WTC11 (cell line): ENCODE data around the gene MOXD1. TPM values are rescaled to one million over a fixed set of nuclear protein-coding genes. Genes with fewer than 3 reads are reported as not detected.

Experiments used
- ATAC-seq: fragments of 200-7000 bp; cut with Tn5 transposase; 2 replicates; pipeline ENCODE4 v1.10.0; 2021; ENCODE audit warnings: mild to moderate bottlenecking, moderate library complexity
- CTCF ChIA-PET: fragments of 300-600 bp; sonication (Branson Sonifier 250); formaldehyde crosslinking; loops from one replicate; lab custom pipeline; 2021; ENCODE audit warnings: antibody characterized with exemption; lab: Charles Lee
- POLR2A ChIA-PET: fragments of 350-600 bp; sonication (Branson Sonifier 250); formaldehyde crosslinking; loops from one replicate; lab custom pipeline; 2021; ENCODE audit warnings: antibody characterized with exemption; lab: Charles Lee
- DNase-seq: peaks from one replicate; pipeline ENCODE4 v3.0.0; 2021; ENCODE audit warnings: low spot score
- H3K27ac Mint-ChIP-seq: 2 replicates; pipeline ENCODE4 v1.8.0; 2021; ENCODE audit warnings: mixed read lengths
- H3K27me3 Mint-ChIP-seq: 2 replicates; pipeline ENCODE4 v1.8.0; 2021; ENCODE audit warnings: low read depth, mild to moderate bottlenecking, moderate library complexity, mixed read lengths
- H3K36me3 Mint-ChIP-seq: 2 replicates; pipeline ENCODE4 v1.8.0; 2021; ENCODE audit warnings: mixed read lengths
- H3K4me1 Mint-ChIP-seq: 2 replicates; pipeline ENCODE4 v1.8.0; 2022; ENCODE audit warnings: mixed read lengths
- H3K4me3 Mint-ChIP-seq: 2 replicates; pipeline ENCODE4 v1.8.0; 2021; ENCODE audit warnings: mild to moderate bottlenecking, moderate library complexity, mixed read lengths
- H3K9me3 Mint-ChIP-seq: 2 replicates; pipeline ENCODE4 v1.8.0; 2021; ENCODE audit warnings: mixed read lengths
- CBFB ChIP-seq: sonication (generic); formaldehyde crosslinking; IDR thresholded peaks from 2 replicates; pipeline ENCODE4 v1.8.1; 2022; ENCODE audit warnings: mild to moderate bottlenecking, low read depth, missing genetic modification reagents
- CREM ChIP-seq: sonication (generic); formaldehyde crosslinking; IDR thresholded peaks from 2 replicates; pipeline ENCODE4 v1.8.1; 2022; ENCODE audit warnings: mild to moderate bottlenecking, missing genetic modification reagents, moderate library complexity
- ETV6 ChIP-seq: sonication (generic); formaldehyde crosslinking; IDR thresholded peaks from 2 replicates; pipeline ENCODE4 v1.8.1; 2022; ENCODE audit warnings: mild to moderate bottlenecking, missing genetic modification reagents
- FOXJ3 ChIP-seq: sonication (generic); formaldehyde crosslinking; IDR thresholded peaks from 2 replicates; pipeline ENCODE4 v1.9.0; 2021; ENCODE audit warnings: missing genetic modification reagents, mild to moderate bottlenecking, borderline replicate concordance
- FOXP4 ChIP-seq: sonication (generic); formaldehyde crosslinking; IDR thresholded peaks from 2 replicates; pipeline ENCODE4 v1.8.0; 2022; ENCODE audit warnings: mild to moderate bottlenecking, missing genetic modification reagents
- GABPB1 ChIP-seq: sonication (generic); formaldehyde crosslinking; IDR thresholded peaks from 2 replicates; pipeline ENCODE4 v1.8.1; 2023; ENCODE audit warnings: mild to moderate bottlenecking, missing genetic modification reagents
- JAZF1 ChIP-seq: fragments of 250-450 bp; sonication (Bioruptor Pico); IDR thresholded peaks from 2 replicates; pipeline ENCODE4 v1.9.0; 2021; ENCODE audit warnings: moderate library complexity, mild to moderate bottlenecking, inconsistent platforms
- NR2C2 ChIP-seq: sonication (generic); formaldehyde crosslinking; IDR thresholded peaks from 2 replicates; pipeline ENCODE4 v1.8.0; 2022; ENCODE audit warnings: mild to moderate bottlenecking, missing genetic modification reagents
- TEAD4 ChIP-seq: sonication (generic); formaldehyde crosslinking; IDR thresholded peaks from 2 replicates; pipeline ENCODE4 v1.8.0; 2022; ENCODE audit warnings: mild to moderate bottlenecking, missing genetic modification reagents
- TP53 ChIP-seq: sonication (generic); formaldehyde crosslinking; IDR thresholded peaks from 2 replicates; pipeline ENCODE4 v1.8.1; 2023; ENCODE audit warnings: mild to moderate bottlenecking, missing genetic modification reagents
- ZMAT4 ChIP-seq: fragments of 250-450 bp; sonication (Bioruptor Pico); IDR thresholded peaks from 2 replicates; pipeline ENCODE4 v1.9.0; 2021; ENCODE audit warnings: mild to moderate bottlenecking
- ZNF219 ChIP-seq: sonication (generic); formaldehyde crosslinking; IDR thresholded peaks from 2 replicates; pipeline ENCODE4 v1.8.0; 2023; ENCODE audit warnings: missing genetic modification reagents, mild to moderate bottlenecking, borderline replicate concordance
- ZNF232 ChIP-seq: sonication (generic); formaldehyde crosslinking; IDR thresholded peaks from 2 replicates; pipeline ENCODE4 v1.8.0; 2022; ENCODE audit warnings: mild to moderate bottlenecking, missing genetic modification reagents
- ZNF532 ChIP-seq: fragments of 250-450 bp; sonication (Bioruptor Pico); IDR thresholded peaks from 2 replicates; pipeline ENCODE4 v1.9.0; 2021; ENCODE audit warnings: mild to moderate bottlenecking, borderline replicate concordance
- total RNA-seq: library from RNA; stranded (reverse); gene quantifications from 3 replicates; pipeline ENCODE4 v1.2.3, GENCODE V29; 2021
- TF ChIP-seq, protein P1 (sequence below): sonication (generic); formaldehyde crosslinking; IDR thresholded peaks from 2 replicates; pipeline ENCODE4 v1.8.0; 2023; ENCODE audit warnings: mild to moderate bottlenecking, missing genetic modification reagents
- TF ChIP-seq, protein P2 (sequence below): sonication (generic); formaldehyde crosslinking; IDR thresholded peaks from 2 replicates; pipeline ENCODE4 v1.8.1; 2023; ENCODE audit warnings: mild to moderate bottlenecking, missing genetic modification reagents, moderate library complexity
- TF ChIP-seq, protein P3 (sequence below): sonication (generic); formaldehyde crosslinking; IDR thresholded peaks from 2 replicates; pipeline ENCODE4 v1.8.1; 2023; ENCODE audit warnings: mild to moderate bottlenecking, missing genetic modification reagents, borderline replicate concordance
- TF ChIP-seq, protein P4 (sequence below): sonication (generic); formaldehyde crosslinking; IDR thresholded peaks from 2 replicates; pipeline ENCODE4 v1.8.0; 2022; ENCODE audit warnings: mild to moderate bottlenecking, missing genetic modification reagents

MOXD1 gene
- total RNA-seq, 1 experiment from 2014 or later: 1.7 TPM

GRCh38 chr6:132380358-132381029 is 20.8 kb downstream of the MOXD1 start (continued):
- TF ChIP-seq, protein P1, sequence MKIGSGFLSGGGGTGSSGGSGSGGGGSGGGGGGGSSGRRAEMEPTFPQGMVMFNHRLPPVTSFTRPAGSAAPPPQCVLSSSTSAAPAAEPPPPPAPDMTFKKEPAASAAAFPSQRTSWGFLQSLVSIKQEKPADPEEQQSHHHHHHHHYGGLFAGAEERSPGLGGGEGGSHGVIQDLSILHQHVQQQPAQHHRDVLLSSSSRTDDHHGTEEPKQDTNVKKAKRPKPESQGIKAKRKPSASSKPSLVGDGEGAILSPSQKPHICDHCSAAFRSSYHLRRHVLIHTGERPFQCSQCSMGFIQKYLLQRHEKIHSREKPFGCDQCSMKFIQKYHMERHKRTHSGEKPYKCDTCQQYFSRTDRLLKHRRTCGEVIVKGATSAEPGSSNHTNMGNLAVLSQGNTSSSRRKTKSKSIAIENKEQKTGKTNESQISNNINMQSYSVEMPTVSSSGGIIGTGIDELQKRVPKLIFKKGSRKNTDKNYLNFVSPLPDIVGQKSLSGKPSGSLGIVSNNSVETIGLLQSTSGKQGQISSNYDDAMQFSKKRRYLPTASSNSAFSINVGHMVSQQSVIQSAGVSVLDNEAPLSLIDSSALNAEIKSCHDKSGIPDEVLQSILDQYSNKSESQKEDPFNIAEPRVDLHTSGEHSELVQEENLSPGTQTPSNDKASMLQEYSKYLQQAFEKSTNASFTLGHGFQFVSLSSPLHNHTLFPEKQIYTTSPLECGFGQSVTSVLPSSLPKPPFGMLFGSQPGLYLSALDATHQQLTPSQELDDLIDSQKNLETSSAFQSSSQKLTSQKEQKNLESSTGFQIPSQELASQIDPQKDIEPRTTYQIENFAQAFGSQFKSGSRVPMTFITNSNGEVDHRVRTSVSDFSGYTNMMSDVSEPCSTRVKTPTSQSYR: no peak
- no peak for TF ChIP-seq FOXP4 (CRISPR knock-in tag)

GRCh38 chr6:132369526-132369925 is 31.7 kb downstream of the MOXD1 start:
- no peak for ATAC-seq
- Mint-ChIP-seq H3K27me3 (no peaks in the 10 kb centered on the region), H3K4me1 (0 out of 2 replicates have a peak, but pooled peaks cover 2% of the 10 kb centered on the region), H3K36me3 (no peaks in the 10 kb centered on the region), H3K27ac (no peak overlapping the region), H3K4me3 (no peak overlapping the region), H3K9me3 (no peaks in the 10 kb centered on the region)
- CTCF ChIA-PET: no interaction called here
- POLR2A ChIA-PET: no interaction called here
- DNase-seq: no peak
- no peak for TF ChIP-seq CREM (CRISPR knock-in tag)
- TF ChIP-seq NR2C2 (CRISPR knock-in tag): no peak
- no peak for TF ChIP-seq JAZF1 (CRISPR knock-in tag)
- TF ChIP-seq, protein P2, sequence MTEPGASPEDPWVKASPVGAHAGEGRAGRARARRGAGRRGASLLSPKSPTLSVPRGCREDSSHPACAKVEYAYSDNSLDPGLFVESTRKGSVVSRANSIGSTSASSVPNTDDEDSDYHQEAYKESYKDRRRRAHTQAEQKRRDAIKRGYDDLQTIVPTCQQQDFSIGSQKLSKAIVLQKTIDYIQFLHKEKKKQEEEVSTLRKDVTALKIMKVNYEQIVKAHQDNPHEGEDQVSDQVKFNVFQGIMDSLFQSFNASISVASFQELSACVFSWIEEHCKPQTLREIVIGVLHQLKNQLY (CRISPR knock-in tag): no peak
- no peak for TF ChIP-seq ZNF219 (CRISPR knock-in tag)
- no peak for TF ChIP-seq ZNF232
- TF ChIP-seq, protein P3, sequence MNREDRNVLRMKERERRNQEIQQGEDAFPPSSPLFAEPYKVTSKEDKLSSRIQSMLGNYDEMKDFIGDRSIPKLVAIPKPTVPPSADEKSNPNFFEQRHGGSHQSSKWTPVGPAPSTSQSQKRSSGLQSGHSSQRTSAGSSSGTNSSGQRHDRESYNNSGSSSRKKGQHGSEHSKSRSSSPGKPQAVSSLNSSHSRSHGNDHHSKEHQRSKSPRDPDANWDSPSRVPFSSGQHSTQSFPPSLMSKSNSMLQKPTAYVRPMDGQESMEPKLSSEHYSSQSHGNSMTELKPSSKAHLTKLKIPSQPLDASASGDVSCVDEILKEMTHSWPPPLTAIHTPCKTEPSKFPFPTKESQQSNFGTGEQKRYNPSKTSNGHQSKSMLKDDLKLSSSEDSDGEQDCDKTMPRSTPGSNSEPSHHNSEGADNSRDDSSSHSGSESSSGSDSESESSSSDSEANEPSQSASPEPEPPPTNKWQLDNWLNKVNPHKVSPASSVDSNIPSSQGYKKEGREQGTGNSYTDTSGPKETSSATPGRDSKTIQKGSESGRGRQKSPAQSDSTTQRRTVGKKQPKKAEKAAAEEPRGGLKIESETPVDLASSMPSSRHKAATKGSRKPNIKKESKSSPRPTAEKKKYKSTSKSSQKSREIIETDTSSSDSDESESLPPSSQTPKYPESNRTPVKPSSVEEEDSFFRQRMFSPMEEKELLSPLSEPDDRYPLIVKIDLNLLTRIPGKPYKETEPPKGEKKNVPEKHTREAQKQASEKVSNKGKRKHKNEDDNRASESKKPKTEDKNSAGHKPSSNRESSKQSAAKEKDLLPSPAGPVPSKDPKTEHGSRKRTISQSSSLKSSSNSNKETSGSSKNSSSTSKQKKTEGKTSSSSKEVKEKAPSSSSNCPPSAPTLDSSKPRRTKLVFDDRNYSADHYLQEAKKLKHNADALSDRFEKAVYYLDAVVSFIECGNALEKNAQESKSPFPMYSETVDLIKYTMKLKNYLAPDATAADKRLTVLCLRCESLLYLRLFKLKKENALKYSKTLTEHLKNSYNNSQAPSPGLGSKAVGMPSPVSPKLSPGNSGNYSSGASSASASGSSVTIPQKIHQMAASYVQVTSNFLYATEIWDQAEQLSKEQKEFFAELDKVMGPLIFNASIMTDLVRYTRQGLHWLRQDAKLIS (CRISPR knock-in tag): no peak
- no peak for TF ChIP-seq TEAD4 (CRISPR knock-in tag)
- TF ChIP-seq FOXJ3: no peak
- TF ChIP-seq, protein P4, sequence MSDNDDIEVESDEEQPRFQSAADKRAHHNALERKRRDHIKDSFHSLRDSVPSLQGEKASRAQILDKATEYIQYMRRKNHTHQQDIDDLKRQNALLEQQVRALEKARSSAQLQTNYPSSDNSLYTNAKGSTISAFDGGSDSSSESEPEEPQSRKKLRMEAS (CRISPR knock-in tag): no peak

GRCh38 chr6:132368916-132369481 is 32.3 kb downstream of the MOXD1 start:
- POLR2A ChIA-PET: no interaction called here
- CTCF ChIA-PET: no interaction called here
- H3K36me3 Mint-ChIP-seq: no peaks in the 10 kb centered on the region
- H3K4me1 Mint-ChIP-seq: 0 out of 2 replicates have a peak, but pooled peaks cover 2% of the 10 kb centered on the region
- no peak overlapping the region for H3K27ac Mint-ChIP-seq
- H3K9me3 Mint-ChIP-seq: no peaks in the 10 kb centered on the region
- H3K27me3 Mint-ChIP-seq: no peaks in the 10 kb centered on the region
- no peak for DNase-seq
- H3K4me3 Mint-ChIP-seq: no peak overlapping the region
- no peak for ATAC-seq
- TF ChIP-seq GABPB1 (CRISPR knock-in tag) (no peak), CBFB (no peak), ZNF532 (no peak), ETV6 (CRISPR knock-in tag) (no peak), ZMAT4 (no peak), TP53 (CRISPR knock-in tag) (no peak)
